Aorta (tissue), 5 donors: ENCODE measurements around the gene RALGAPA2. TPM values are rescaled to one million over a fixed set of nuclear protein-coding genes. Genes with fewer than 3 reads are reported as not detected.
"Not testable (repeated sequence)": the region's sequence is repeated elsewhere in the genome, so short reads cannot be mapped to it uniquely, and the experiment has no call there.

Source experiments
- ATAC-seq: fragments of 200-7000 bp; cut with Tn5 transposase; one replicate; pipeline ENCODE4 v1.9.1; 2022; ENCODE audit warnings: moderate library complexity; ENCODE audit not compliant: low FRiP score
- DNase-seq, 2 donors: peaks; one replicate each; pipeline ENCODE4 v3.0.0-alpha.2; 2020
- H3K27ac ChIP-seq, 2 donors: one replicate each; pipeline ENCODE4 v1.5.1; 2013; ENCODE audit warnings: low read length in 2 of 2, mild to moderate bottlenecking in 2 of 2, moderate library complexity in 2 of 2, control low read depth in 1 of 2, inconsistent platforms in 1 of 2, low read depth in 1 of 2
- H3K27me3 ChIP-seq, 2 donors: one replicate each; pipeline ENCODE4 v1.6.1; 2013; ENCODE audit warnings: control low read depth in 1 of 2, low read length in 1 of 2, mild to moderate bottlenecking in 1 of 2, moderate library complexity in 1 of 2; ENCODE audit not compliant: insufficient read depth in 2 of 2, control insufficient read depth in 1 of 2
- H3K36me3 ChIP-seq, 2 donors: one replicate each; pipeline ENCODE4 v1.6.1; 2013; ENCODE audit warnings: control low read depth in 1 of 2, low read length in 1 of 2, mild to moderate bottlenecking in 1 of 2; ENCODE audit not compliant: insufficient read depth in 2 of 2, control insufficient read depth in 1 of 2
- H3K4me1 ChIP-seq, 2 donors: one replicate each; pipeline ENCODE4 v1.6.1; 2013; ENCODE audit warnings: low read length in 2 of 2, control low read depth in 1 of 2, mild to moderate bottlenecking in 1 of 2, moderate library complexity in 1 of 2; ENCODE audit not compliant: insufficient read depth in 2 of 2, control insufficient read depth in 1 of 2
- H3K4me3 ChIP-seq, 2 donors: one replicate each; pipeline ENCODE4 v1.5.1; 2013; ENCODE audit warnings: low read length in 2 of 2, control low read depth in 1 of 2, mild to moderate bottlenecking in 1 of 2
- H3K9me3 ChIP-seq: one replicate; pipeline ENCODE4 v1.6.1; 2013; ENCODE audit warnings: mild to moderate bottlenecking, low read length; ENCODE audit not compliant: control insufficient read depth
- WGBS, 2 donors: extraction: QIAGEN DNeasy Blood & Tissue Kit; methylation state at CpG; one replicate each; pipeline ENCODE4 v1.1.7; 2013; 5-methylcytosine and 5-hydroxymethylcytosine counted together
- intact Hi-C, 2 donors: fragments of 100-400 bp; cut with DNase I; formaldehyde crosslinking; loops; one replicate each; pipeline versions ENCODE4 v1.14.2 to v1.15.0; 2022
- polyA plus RNA-seq, 2 donors: library from polyadenylated mRNA; stranded (reverse); fragments of 200-250 nt; gene quantifications; one replicate each; pipeline ENCODE4 v1.2.3, GENCODE V29; 2013
- total RNA-seq, 2 donors: library from RNA; stranded (reverse); fragmentation: NEBNext Ultra II Directional; extraction: Animal tissue kit (Norgen Biotek cat#: 25700); gene quantifications; one replicate each; pipeline ENCODE4 v1.2.1, GENCODE V29; 2021
- donor health status: healthy with polysubstance abuse.
- donor health status: Bipolar disorder and iron deficiency.
- donor health status: DM: no; HTN: no; CAD: no.
- donor health status: DM: no; HTN: no; CAD: no.
- donor health status: DM: yes; HTN: yes; CAD: no.

The RALGAPA2 gene
- total and polyA plus RNA-seq, 4 donors: 2.2 to 62.3 (median 19.2) TPM

DNA sequence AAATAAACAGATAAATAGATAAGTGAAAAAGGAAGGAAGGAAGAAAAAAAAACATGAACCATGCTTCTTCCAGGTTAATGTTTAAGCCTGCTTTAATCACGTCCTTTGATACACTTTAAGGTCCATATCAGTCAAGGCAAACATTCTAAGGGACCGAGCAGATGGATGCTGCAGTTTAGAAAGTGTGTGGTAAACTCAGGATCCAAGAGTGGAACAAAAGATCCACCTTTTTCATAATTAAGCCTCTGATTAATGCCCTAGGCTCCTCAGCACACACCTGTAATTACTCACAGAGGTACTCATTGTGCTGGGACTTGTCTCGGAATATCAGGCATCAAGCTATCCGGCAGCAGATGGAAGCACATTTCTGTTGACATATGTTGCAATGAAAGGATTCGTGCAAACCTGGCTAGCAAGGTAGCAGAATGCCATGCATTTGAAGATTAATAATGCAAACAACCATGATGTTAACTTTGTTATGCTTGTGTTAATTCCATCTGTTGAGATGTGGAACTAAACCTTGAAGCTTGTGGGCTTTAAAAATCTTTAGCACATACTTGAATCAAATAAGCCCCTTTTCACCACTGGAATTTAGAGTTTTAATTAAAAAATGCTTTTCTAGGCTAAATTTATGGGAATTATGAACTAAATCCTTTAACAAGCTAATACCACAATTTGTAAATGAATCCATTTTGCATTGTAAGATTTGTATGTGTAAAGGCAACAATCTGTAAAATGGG, 163.7 kb downstream of the RALGAPA2 start:
- Histone ChIP-seq H3K27me3 (no peaks in the 10 kb centered on the region), H3K27ac (no peak overlapping the region), H3K9me3 (no peaks in the 10 kb centered on the region), H3K36me3 (peaks cover 0 to 3% of the 10 kb centered on the region in 2 donors), H3K4me1 (no peaks in the 10 kb centered on the region), H3K4me3 (no peak overlapping the region)
- WGBS, 2 donors: 92 to 95% methylated on average over 5 of the region's 5 CpGs
- DNase-seq (no peak), ATAC-seq (no peak)
- intact Hi-C loops: no loop called here

DNA sequence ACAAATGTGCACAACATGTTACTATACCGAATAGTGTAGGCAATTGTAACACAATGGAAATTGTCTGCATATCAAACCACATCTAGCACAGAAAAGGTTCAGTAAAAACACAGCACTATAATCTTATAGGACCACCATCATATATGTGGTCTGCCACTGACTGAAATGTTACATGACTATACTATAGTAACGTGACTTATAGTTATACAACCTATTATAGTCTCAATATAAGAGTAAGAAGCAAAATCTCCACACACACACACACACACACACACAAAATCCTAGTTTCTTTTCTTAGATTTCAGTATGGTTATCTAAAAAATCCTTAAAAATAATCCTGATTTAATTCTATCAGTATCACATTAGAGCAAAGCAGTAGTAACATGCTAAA, 164.6 kb downstream of the RALGAPA2 start:
- H3K36me3 ChIP-seq: peaks cover 0 to 3% of the 10 kb centered on the region in 2 donors
- DNase-seq (no peak), ATAC-seq (no peak)
- no peak overlapping the region for H3K27ac ChIP-seq
- 93 to 95% methylated on average over 2 of the region's 2 CpGs for WGBS, 2 donors
- no peaks in the 10 kb centered on the region for H3K4me1 ChIP-seq
- no peaks in the 10 kb centered on the region for H3K27me3 ChIP-seq
- no peak overlapping the region for H3K4me3 ChIP-seq
- intact Hi-C loops: no loop called here
- H3K9me3 ChIP-seq: no peaks in the 10 kb centered on the region

DNA sequence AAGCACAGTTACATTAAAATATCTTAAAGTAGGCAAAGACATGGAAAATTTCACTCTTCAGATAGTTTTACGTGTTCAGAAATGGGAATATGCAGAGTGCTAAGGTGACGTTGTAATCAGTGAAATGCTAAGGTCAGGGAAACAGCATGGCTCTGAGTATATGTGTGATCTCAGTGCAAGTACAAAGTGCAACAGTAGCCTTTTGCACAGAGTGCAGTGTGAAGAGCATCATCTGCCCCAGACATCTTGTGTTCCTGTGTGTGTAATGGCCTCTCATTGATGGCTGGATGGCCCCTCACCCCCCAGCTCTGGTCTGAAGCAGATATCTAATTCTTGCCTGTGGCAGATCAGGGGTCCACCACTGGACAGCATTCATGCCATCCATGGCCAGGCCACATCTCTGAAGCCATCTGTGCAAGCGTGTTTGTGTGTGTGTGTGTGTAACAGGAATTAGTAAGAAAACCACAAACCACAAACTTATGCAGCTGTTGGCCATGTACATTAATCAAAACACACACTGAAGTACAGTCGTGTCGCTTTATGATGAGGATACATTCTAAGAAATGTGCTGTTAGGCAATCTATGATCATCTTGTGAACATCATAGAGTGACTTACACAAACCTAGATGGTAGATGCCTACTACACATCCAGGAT, 165.1 kb downstream of the RALGAPA2 start:
- 90 to 91% methylated on average over 5 of the region's 5 CpGs for WGBS, 2 donors
- H3K36me3 ChIP-seq: peaks cover 0 to 3% of the 10 kb centered on the region in 2 donors
- no peak for DNase-seq

DNA sequence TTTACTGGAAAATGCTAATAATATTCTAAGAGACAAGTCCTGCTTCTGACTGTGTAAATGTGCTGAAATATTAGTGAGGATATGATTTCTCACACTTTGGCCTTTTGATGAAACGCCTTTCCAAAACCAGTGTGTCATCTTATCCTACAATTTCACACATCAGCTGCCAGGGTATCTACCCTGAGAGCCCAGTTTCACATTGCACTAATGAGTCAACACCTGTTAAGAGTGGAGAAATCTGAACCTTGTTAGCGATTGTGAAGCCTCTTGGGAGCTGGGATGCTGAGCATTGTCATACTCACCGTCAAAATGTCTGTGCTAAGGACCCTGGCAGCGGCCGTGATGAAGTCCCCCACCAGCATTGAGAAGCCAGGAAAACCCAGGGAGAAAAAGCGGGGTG, 166.0 kb downstream of the RALGAPA2 start:
- no peaks in the 10 kb centered on the region for H3K4me1 ChIP-seq
- WGBS, 2 donors: 85 to 89% methylated on average over 6 of the region's 6 CpGs
- H3K4me3 ChIP-seq: no peak overlapping the region
- no peak for DNase-seq
- H3K27ac ChIP-seq: no peak overlapping the region
- peaks cover 0 to 3% of the 10 kb centered on the region in 2 donors for H3K36me3 ChIP-seq
- ATAC-seq: no peak
- intact Hi-C loops: no loop called here
- H3K9me3 ChIP-seq: no peaks in the 10 kb centered on the region
- H3K27me3 ChIP-seq: no peaks in the 10 kb centered on the region

More for the DNA sequence above, 165.1 kb downstream of the RALGAPA2 start:
- no peak for ATAC-seq
- intact Hi-C loops: no loop called here
- H3K27ac ChIP-seq: no peak overlapping the region
- no peaks in the 10 kb centered on the region for H3K4me1 ChIP-seq
- H3K4me3 ChIP-seq: no peak overlapping the region
- H3K27me3 ChIP-seq: no peaks in the 10 kb centered on the region
- H3K9me3 ChIP-seq: no peaks in the 10 kb centered on the region

DNA sequence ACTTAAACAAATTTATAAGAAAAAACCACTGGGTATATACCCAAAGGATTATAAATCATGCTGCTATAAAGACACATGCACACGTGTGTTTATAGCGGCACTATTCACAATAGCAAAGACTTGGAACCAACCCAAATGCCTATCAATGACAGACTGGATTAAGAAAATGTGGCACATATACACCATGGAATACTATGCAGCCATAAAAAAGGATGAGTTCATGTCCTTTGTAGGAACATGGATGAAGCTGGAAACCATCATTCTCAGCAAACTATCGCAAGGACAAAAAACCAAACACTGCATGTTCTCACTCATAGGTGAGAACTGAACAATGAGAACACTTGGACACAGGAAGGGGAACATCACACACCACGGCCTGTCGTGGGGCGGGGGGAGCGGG, 169.1 kb downstream of the RALGAPA2 start:
- intact Hi-C loops, H3K27me3 ChIP-seq, H3K27ac ChIP-seq, ATAC-seq, H3K9me3 ChIP-seq, H3K36me3 ChIP-seq, H3K4me1 ChIP-seq, DNase-seq, H3K4me3 ChIP-seq: not testable (repeated sequence)
- 97% methylated on average over 6 to 7 of the region's 7 CpGs for WGBS, 2 donors

DNA sequence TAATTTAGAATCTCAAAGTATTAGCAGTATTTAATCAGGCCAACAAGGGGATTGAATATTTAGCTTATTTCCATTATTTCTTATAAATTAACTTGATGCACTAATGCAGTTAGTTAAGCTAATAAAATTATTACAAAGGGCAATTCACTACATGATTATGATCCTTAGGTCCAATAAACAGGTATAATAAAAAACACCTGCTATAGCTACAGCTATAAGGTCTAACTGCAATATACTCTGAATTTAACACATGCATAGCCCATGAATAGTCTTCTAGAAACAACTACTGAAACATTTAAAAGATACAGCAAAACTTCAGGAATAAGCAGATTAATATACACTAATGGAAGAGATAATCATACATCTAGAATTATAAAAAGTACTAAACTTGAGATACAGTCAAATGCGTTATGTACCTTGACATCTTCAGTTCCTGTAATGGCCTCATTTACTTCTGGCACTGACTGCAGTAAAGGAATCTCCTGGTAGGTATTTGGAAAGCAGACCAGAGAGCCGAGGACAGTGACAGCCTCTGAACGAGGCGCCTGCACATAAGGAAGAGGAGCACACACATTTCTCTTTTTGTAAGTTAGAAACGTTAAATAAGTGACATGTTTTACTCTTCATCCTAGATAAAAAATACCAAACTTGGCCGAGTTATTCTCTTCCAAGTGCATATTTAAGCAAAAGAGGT, 176.1 kb downstream of the RALGAPA2 start:
- Histone ChIP-seq H3K4me3 (no peak overlapping the region), H3K4me1 (no peaks in the 10 kb centered on the region), H3K36me3 (peaks cover 0 to 2% of the 10 kb centered on the region in 2 donors), H3K27me3 (no peaks in the 10 kb centered on the region), H3K27ac (no peak overlapping the region), H3K9me3 (no peaks in the 10 kb centered on the region)
- intact Hi-C loops: no loop called here
- no peak for DNase-seq
- 79 to 85% methylated on average over 6 of the region's 6 CpGs for WGBS, 2 donors
- no peak for ATAC-seq

DNA sequence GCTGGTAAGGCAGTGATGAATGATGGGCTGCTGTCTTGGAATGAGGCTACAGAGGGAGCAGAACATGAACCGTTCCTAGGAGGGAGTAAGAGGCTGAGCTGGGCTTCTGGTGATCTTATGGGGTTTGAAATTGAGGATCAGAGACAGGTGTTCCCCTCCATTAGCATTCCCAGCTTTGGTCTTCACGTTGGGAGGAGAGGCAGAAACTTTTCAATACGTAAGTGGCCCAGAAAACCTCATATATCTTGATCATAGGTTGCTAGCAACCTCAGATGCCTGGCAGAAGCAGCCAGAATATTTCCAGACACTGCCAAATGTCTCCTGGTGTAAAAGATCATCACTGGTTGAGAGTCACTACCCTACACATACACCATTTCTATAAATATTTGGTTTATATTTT, 177.4 kb downstream of the RALGAPA2 start:
- Histone ChIP-seq H3K4me3 (no peak overlapping the region), H3K4me1 (no peaks in the 10 kb centered on the region), H3K9me3 (no peaks in the 10 kb centered on the region), H3K36me3 (peaks cover 0 to 4% of the 10 kb centered on the region in 2 donors), H3K27me3 (no peaks in the 10 kb centered on the region), H3K27ac (no peak overlapping the region)
- no peak for DNase-seq
- no peak for ATAC-seq
- WGBS, 2 donors: 73 to 75% methylated on average over 3 of the region's 3 CpGs
- intact Hi-C loops: no loop called here

DNA sequence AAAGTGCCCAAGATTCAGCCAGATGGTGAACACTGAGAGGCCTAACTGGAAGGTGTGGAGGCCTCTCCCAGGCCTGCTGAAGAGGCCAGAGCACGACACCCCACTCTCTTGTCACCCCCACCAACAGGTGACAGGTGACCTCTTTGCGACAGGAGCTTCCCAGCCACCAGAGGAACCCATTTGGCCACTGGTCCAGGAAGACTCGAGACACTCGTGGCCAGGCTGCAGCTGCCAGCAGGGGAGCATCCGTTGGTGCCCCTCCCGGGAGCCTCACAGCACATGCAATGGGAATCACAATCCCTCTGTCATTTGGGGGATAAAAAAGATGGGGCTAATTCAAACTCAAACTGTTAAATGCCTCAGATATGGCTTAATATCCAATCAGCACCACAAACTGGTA, 181.2 kb downstream of the RALGAPA2 start:
- no peak overlapping the region for H3K4me3 ChIP-seq

More for the DNA sequence above, 181.2 kb downstream of the RALGAPA2 start:
- Histone ChIP-seq H3K27ac (no peak overlapping the region), H3K9me3 (no peaks in the 10 kb centered on the region), H3K27me3 (no peaks in the 10 kb centered on the region), H3K36me3 (peaks cover 0 to 4% of the 10 kb centered on the region in 2 donors), H3K4me1 (no peaks in the 10 kb centered on the region)
- DNase-seq (no peak), ATAC-seq (no peak)
- intact Hi-C loops: no loop called here
- WGBS, 2 donors: 87 to 88% methylated on average over 6 of the region's 6 CpGs
